Fibroblast of lung (primary cell): ENCODE measurements around the gene CLIP2. TPM values are rescaled to one million over a fixed set of nuclear protein-coding genes. Genes with fewer than 3 reads are reported as not detected.
A peak's percentile ranks its signal among the peaks of the same experiment; 100 is the strongest.

Source experiments
- DNase-seq, 2 donors: peaks; one replicate each; pipeline versions ENCODE4 v3.0.0 to v3.0.0-alpha.2; 2010; ENCODE audit warnings: low read depth in 2 of 2
- H2AFZ ChIP-seq: 2 replicates; pipeline ENCODE4 v1.5.1; 2012; ENCODE audit warnings: low read length, control low read depth, inconsistent platforms
- H3K27ac ChIP-seq: 2 replicates; pipeline ENCODE4 v1.5.1; 2011; ENCODE audit warnings: low read length, control low read depth; ENCODE audit not compliant: insufficient read depth
- H3K27me3 ChIP-seq: 2 replicates; pipeline ENCODE4 v1.5.1; 2011; ENCODE audit warnings: mild to moderate bottlenecking, low read length; ENCODE audit not compliant: control insufficient read depth, insufficient read depth
- H3K36me3 ChIP-seq: 2 replicates; pipeline ENCODE4 v1.5.1; 2011; ENCODE audit warnings: low read length; ENCODE audit not compliant: control insufficient read depth, insufficient read depth
- H3K4me1 ChIP-seq: 2 replicates; pipeline ENCODE4 v1.5.1; 2011; ENCODE audit warnings: low read length; ENCODE audit not compliant: control insufficient read depth, insufficient read depth; ENCODE audit errors: extremely low read depth
- H3K4me2 ChIP-seq: 2 replicates; pipeline ENCODE4 v1.5.1; 2011; ENCODE audit warnings: low read length, control low read depth; ENCODE audit not compliant: insufficient read depth; ENCODE audit errors: extremely low read depth
- H3K4me3 ChIP-seq, 4 experiments: fragments of 200-600 bp in 1 of 4; sonication (generic) in 1 of 4; replicated peaks in 1 of 4; 2 replicates each; pipeline ENCODE4 v1.5.1; 2011 to 2016; ENCODE audit warnings: low read length in 4 of 4, low read depth in 3 of 4, mild to moderate bottlenecking in 3 of 4, control low read depth in 2 of 4, inconsistent platforms in 1 of 4, mixed read lengths in 1 of 4; ENCODE audit not compliant: insufficient read depth in 1 of 4; ENCODE audit errors: control extremely low read depth in 1 of 4
- H3K79me2 ChIP-seq: 2 replicates; pipeline ENCODE4 v1.5.1; 2012; ENCODE audit warnings: mild to moderate bottlenecking, low read length, inconsistent platforms; ENCODE audit not compliant: control insufficient read depth, insufficient read depth
- H3K9ac ChIP-seq: 2 replicates; pipeline ENCODE4 v1.5.1; 2011; ENCODE audit warnings: mild to moderate bottlenecking, low read length, control low read depth; ENCODE audit not compliant: insufficient read depth
- H3K9me3 ChIP-seq: 2 replicates; pipeline ENCODE4 v1.5.1; 2012; ENCODE audit warnings: low read depth, low read length; ENCODE audit not compliant: control insufficient read depth, insufficient read depth
- H4K20me1 ChIP-seq: 2 replicates; pipeline ENCODE4 v1.5.1; 2011; ENCODE audit warnings: low read length; ENCODE audit not compliant: control insufficient read depth, insufficient read depth; ENCODE audit errors: extremely low read depth
- EZH2 ChIP-seq: IDR thresholded peaks from 2 replicates; pipeline ENCODE4 v1.5.1; 2012; ENCODE audit warnings: low read length, control low read depth, mild to moderate bottlenecking; ENCODE audit errors: missing control alignments
- polyA plus RNA-seq, 2 donors: library from polyadenylated mRNA; depleted of rRNA in 1 of 2; stranded (reverse) in 1 of 2; unstranded in 1 of 2; fragments of >200 nt; gene quantifications; 2 replicates each; pipeline ENCODE4 v1.2.1, GENCODE V29; 2011 to 2012; ENCODE audit warnings: missing spikeins in 1 of 2
- total RNA-seq: library from RNA; depleted of rRNA; stranded (reverse); fragments of >200 nt; gene quantifications from 2 replicates; pipeline ENCODE4 v1.2.1, GENCODE V29; 2014
- TF ChIP-seq, protein P1 (sequence below), 2 donors: IDR thresholded peaks in 1 of 2; conservative IDR thresholded peaks in 1 of 2; 1 replicate in 1 of 2; 2 replicates in 1 of 2; pipeline ENCODE4 v1.5.1; 2011 to 2012; ENCODE audit warnings: low read length in 2 of 2, control low read depth in 1 of 2, inconsistent platforms in 1 of 2, low read depth in 1 of 2, mild to moderate bottlenecking in 1 of 2

CLIP2 gene
- total and polyA plus RNA-seq, 2 donors (not counting 1 experiment from before 2014, with no cell fraction given) = 13.1 to 77.8 TPM

DNA sequence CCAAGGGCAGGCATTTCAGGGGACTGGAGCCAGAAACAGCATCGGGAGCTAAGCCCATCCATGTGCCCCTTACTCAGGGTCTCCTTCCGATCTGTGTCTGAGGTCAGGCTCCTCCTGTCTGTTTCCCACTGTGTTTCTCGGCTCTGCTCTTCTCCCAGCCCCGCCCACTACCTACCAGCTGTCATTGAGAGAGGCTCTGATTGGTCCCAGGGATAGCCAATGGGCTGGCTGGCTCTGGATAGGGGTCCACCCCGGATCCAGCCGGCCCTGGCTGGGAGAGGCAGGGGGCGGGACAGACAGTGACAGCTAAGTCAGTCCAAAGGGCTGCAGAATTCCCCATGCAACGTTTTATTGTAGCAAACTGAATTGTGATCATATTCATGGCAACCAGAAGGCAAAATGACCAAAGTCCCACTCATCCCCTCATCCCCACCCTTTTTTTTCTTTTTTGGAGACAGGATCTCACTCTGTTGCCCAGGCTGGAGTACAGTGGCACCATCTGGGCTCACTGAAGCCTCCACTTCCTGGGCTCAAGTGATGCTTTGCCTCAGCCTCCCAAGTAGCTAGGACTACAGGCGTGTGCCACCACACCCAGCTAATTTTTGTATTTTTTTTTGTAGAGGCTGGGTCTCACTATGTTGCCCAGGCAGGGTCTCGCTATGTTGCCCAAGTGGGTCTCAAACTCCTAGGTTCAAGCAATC lies 76.3 kb downstream of the CLIP2 start:
- peak; percentile 37 to 48 for DNase-seq
- Histone ChIP-seq H3K27me3 (no peaks in the 10 kb centered on the region), H3K79me2 (no peaks in the 10 kb centered on the region), H3K27ac (no peak overlapping the region), H3K4me2 (no peak overlapping the region), H3K9ac (no peak overlapping the region), H2AFZ (no peak overlapping the region), H3K36me3 (peaks cover 9% of the 10 kb centered on the region), H3K4me3 (no peak overlapping the region), H3K4me1 (no peaks in the 10 kb centered on the region), H4K20me1 (no peaks in the 10 kb centered on the region), H3K9me3 (no peaks in the 10 kb centered on the region)
- TF ChIP-seq EZH2 = no peak
- TF ChIP-seq, protein P1, sequence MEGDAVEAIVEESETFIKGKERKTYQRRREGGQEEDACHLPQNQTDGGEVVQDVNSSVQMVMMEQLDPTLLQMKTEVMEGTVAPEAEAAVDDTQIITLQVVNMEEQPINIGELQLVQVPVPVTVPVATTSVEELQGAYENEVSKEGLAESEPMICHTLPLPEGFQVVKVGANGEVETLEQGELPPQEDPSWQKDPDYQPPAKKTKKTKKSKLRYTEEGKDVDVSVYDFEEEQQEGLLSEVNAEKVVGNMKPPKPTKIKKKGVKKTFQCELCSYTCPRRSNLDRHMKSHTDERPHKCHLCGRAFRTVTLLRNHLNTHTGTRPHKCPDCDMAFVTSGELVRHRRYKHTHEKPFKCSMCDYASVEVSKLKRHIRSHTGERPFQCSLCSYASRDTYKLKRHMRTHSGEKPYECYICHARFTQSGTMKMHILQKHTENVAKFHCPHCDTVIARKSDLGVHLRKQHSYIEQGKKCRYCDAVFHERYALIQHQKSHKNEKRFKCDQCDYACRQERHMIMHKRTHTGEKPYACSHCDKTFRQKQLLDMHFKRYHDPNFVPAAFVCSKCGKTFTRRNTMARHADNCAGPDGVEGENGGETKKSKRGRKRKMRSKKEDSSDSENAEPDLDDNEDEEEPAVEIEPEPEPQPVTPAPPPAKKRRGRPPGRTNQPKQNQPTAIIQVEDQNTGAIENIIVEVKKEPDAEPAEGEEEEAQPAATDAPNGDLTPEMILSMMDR (conservative IDR thresholded peaks at IDR 0.05 in 1 of 2, IDR thresholded peaks at IDR 0.05 in 1 of 2; ENCODE audit: low read depth in 1 of 2, low read length in 2 of 2) = no peak

DNA sequence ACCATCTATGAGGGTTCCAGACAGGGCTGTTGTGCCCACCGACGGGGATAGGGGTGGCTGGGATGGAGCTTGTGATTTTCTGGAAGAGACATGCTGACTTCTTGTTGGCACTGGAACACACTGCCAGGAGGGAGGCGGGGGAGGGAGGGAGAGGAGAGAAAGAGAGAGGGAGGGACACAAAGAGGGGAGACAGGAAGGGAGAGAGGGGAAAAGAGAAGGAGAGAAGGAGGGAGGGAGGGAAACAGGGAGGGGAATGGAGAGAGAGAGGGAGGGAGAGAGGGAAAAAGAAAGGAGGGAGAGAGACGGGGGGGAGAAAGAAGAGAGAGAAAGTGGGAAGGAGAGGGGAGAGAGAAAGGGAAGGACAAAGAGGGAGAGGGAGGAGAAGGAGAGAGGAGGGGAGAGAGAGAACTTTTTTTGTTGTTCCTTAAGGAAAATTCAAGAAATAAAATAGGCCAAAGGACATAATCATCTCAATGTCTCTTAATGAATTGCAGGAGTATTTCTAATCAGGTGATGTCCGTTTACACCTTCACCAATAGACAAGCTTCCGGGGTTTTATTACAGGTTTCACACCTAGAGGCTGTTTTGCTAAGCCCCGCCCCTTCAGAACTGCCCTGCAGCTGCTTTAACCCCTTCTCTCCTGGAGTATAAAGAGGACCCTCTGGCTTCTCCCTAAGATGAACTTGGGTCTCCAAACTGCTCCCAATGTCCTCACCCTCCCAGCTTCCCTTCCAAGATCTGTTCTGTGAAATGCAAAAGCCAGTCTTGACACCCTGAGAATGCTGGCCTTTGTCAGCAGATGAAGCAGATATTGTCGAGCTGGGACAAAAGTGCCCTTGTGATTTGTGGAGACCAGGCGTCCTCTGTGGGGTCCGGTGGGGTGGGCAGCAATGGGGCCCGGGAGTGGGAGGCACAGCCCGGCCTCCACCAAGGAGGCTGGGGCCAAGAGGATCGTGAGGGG lies 82.5 kb downstream of the CLIP2 start:
- Histone ChIP-seq H4K20me1 (no peaks in the 10 kb centered on the region), H3K27me3 (no peaks in the 10 kb centered on the region), H3K9me3 (no peaks in the 10 kb centered on the region), H3K79me2 (no peaks in the 10 kb centered on the region), H3K4me1 (peaks cover 5% of the 10 kb centered on the region), H3K4me2 (no peak overlapping the region), H3K36me3 (peaks cover 13% of the 10 kb centered on the region), H3K27ac (no peak overlapping the region), H2AFZ (no peak overlapping the region), H3K9ac (no peak overlapping the region), H3K4me3 (no peak overlapping the region)
- peak; percentile 11 to 24 for DNase-seq
- TF ChIP-seq EZH2 = no peak
- TF ChIP-seq, protein P1 (conservative IDR thresholded peaks at IDR 0.05 in 1 of 2, IDR thresholded peaks at IDR 0.05 in 1 of 2; ENCODE audit: low read depth in 1 of 2, low read length in 2 of 2) = no peak

DNA sequence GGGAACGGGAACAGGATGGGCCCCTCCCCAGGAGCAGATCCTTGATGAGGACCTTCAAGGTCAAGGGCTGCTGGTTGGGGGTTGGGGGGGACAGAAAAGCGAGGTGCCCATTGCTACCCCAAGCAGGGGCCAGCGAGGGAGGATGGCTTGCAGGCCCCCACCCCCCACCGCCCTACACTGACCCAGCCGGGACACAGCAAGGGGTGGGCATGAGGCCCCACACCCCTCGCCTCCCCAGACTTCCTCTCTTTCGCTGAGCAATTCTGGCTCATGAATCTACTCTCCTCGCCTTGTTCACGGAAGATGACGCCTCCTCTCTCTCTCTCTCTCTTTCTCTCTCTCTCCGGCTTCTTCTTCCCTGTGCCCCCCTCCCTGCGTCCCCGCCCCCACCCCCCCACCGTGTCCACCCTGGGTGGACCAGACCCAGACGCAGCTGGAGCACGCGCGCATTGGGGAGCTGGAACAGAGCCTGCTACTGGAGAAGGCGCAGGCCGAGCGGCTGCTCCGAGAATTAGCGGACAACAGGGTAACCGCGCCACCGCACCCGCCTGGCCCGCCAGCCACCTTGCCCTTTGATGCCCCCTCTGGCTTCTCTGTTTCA lies 83.4 kb downstream of the CLIP2 start:
- H3K4me3 ChIP-seq = no peak overlapping the region
- no peak overlapping the region for H3K27ac ChIP-seq
- H3K9me3 ChIP-seq = no peaks in the 10 kb centered on the region
- no peak overlapping the region for H3K9ac ChIP-seq
- no peak overlapping the region for H2AFZ ChIP-seq
- H3K36me3 ChIP-seq = peaks cover 15% of the 10 kb centered on the region
- no peak for TF ChIP-seq EZH2
- TF ChIP-seq, protein P1 (conservative IDR thresholded peaks at IDR 0.05 in 1 of 2, IDR thresholded peaks at IDR 0.05 in 1 of 2; ENCODE audit: low read depth in 1 of 2, low read length in 2 of 2) = no peak
- DNase-seq = peak; percentile 21 to 63
- no peaks in the 10 kb centered on the region for H3K27me3 ChIP-seq
- H3K4me1 ChIP-seq = peaks cover 5% of the 10 kb centered on the region
- H4K20me1 ChIP-seq = no peaks in the 10 kb centered on the region
- no peak overlapping the region for H3K4me2 ChIP-seq
- no peaks in the 10 kb centered on the region for H3K79me2 ChIP-seq
